GM12892 (cell line): ENCODE measurements around the gene VOPP1.

Experiments
- POLR2A ChIP-seq: IDR thresholded peaks from 2 replicates; pipeline ENCODE4 v1.6.1; 2011; ENCODE audit warnings: low read depth, low read length, control low read depth
- POLR2AphosphoS5 ChIP-seq: IDR thresholded peaks from 2 replicates; pipeline ENCODE4 v1.6.1; 2011; ENCODE audit warnings: low read depth, low read length, control low read depth
- TAF1 ChIP-seq: IDR thresholded peaks from 2 replicates; pipeline ENCODE4 v1.6.1; 2011; ENCODE audit warnings: low read depth, mild to moderate bottlenecking, control low read depth, low read length, borderline replicate concordance

- no peak for TF ChIP-seq POLR2AphosphoS5
- no peak for TF ChIP-seq TAF1
- TF ChIP-seq POLR2A: no peak
Observed at GRCh38 chr7:55550841-55551537, 21.3 kb downstream of the VOPP1 start.
